RPMI7951 (cell line): Measurements from ENCODE around the gene PSMD13. TPM values are rescaled to one million over a fixed set of nuclear protein-coding genes. Genes with fewer than 3 reads are reported as not detected.
A peak's percentile ranks its signal among the peaks of the same experiment; 100 is the strongest.
"Not testable (repeated sequence)": the region's sequence is repeated elsewhere in the genome, so short reads cannot be mapped to it uniquely, and the experiment has no call there.

Experiments
- DNase-seq: peaks from one replicate; pipeline ENCODE4 v3.0.0-alpha.2; 2012; ENCODE audit warnings: low read depth
- total RNA-seq: library from RNA; depleted of rRNA; stranded (reverse); fragments of >200 nt; shearing (Covaris generic); gene quantifications from 2 replicates; pipeline ENCODE4 v1.2.3, GENCODE V29; 2014; rRNA removed

Gene PSMD13
- total RNA-seq: 136 and 173 TPM in 2 replicates

DNA sequence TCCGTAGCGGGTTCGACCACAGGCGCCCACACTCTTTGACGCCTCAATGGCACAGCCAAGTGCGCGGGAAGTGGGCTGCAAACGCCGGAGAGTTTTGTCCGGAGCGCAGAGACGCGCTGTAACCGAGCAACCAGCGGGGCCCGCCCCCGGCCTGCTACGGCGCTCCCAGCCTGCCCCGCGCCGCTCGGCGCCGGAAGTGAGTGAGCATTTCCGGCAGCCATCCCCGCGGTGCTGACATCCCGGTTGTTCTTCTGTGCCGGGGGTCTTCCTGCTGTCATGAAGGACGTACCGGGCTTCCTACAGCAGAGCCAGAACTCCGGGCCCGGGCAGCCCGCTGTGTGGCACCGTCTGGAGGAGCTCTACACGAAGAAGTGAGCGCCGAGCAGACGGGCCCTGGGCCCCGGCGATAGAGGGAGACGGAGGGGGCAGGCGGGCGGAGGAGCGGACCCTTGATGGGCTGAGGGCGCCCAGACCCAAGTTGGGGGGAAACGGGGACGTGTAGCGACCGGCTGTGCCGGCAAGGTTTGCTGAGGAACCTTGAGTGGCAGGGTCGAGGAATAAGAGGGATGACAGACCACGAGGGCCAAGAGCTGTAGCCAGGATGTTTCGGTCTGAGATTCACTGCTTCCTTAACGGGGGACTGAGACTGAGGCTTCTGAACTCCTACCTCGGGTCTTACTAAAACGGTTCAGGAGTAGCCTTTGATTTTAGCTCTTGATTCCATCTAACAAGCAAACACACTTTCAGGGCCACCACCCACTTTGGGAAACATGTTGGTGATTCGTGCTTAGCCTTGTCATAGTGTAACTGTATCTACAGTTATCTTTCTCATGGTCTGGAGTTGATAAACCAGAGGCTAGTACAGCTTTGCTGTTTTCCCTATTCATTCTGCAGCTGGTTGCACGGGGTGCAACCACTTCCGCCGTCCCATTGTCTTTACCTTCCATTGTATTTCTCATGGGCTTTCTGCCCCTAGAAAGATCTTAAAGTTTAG lies at the start of gene PSMD13:
Gene PSMD13 (plus strand): TSS at position 203 of the 994 bp plus-strand sequence. CDS start 74 bp downstream, at position 277.
- DNase-seq: peak; percentile 80

DNA sequence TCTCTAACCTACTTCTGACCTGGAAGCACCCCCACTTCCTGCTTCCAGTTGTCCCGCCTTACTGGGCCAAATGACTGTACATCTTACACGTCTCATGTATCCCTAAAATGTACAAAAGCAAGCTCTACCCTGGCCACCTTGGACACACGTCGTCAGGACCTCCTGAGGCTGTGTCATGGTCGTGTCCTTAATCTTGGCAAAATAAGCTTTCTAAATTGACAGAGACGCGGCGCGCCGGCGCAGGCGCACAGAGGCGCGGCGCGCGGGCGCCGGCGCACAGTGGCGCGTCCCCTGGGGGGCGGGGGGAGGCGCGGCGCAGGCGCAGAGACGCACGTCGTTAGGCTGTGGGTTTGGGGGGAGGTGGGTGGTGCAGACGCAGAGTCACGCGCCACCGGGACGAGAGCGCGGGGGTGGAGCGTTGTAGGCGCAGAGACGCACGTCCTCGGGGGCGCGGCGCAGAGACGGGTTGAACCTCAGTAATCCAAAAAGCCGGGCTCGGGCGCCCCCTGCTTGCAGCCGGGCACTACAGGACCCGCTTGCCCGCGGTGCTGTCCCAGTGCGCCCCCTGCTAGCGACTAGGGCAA lies 47.5 kb upstream of the PSMD13 start:
- not testable (repeated sequence) for DNase-seq

DNA sequence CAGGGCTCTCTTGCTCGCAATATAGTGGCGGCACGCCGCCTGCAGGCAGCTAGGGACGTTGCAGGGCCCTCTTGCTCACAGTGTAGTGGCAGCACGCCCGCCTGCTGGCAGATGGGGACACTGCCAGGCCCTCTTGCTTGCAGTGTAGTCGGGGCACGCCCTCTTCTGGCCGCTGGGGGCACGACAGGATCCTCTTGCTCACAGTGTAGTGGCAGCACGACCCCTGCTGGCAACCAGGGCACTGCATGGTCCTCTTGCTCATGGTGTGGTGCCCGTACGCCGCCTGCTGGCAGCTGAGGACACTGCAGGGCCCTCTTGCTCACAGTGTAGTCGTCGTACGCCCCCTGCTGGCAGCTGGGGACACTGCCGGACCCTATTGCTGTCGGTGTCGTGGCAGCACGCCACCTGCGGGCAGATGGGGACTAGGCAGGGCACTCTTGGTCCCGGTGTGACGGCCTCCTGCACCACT lies 46.9 kb upstream of the PSMD13 start:
- DNase-seq: not testable (repeated sequence)

DNA sequence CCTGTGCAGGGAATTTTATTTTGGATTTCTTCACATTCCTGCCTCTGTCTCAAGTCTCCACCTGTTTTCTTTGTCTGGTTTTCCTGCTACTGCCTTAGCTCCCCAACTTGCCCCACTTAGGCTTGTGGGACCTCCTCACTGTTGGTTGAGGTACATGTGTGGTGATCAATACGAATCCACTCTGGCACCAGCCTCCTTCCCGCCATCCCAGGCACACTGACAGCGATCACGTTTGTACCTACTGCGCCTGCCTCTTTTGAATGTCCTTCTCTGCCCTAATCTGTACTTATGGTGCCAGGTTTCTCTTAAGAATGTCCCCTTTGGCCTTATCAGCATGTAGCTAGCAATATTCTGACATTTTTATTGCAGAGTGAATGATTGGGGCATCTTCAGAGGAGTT lies 46.2 kb upstream of the PSMD13 start:
- DNase-seq: not testable (repeated sequence)

DNA sequence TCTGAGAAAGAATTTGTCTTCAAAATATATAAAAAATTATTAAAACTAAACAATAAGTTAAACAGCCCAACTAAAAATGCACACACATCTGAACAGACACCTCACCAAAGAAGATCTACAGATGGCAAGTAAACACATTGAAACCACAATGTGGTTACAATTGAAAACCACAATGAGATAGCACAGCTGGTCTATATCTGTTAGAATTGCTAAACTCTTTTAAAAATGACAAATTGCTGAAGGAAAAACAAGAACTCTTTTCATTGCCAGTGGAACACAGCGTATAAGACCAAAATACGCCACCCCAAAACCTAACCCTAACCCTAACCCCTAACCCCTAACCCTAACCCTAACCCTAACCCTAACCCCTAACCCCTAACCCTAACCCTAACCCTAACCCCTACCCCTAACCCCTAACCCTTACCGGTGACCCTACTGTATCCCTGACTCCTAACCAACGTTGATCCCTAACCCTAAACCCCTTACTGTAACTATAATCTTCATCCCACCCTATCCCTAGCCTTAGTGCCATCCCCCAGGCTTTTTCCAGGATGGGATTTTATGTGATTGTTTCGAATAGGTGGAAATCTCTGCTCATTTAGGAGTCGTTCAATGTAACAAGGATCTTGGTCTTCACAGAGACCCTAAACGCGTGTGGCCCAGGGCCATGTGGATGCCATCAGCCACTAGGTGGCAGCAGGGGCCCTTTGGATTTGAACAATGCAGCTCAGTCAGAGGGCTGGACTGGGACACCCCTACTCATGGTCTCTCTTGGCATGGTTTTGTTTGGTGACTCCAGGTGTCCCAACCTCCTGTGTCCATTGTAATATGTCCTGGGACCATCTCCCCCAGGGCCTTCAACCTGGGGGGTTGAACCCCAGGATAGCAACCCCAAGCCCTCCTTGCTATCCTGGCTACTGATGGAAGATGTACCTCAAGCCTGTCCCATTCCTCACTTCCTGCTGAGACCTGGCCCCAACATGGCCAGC lies 45.0 kb upstream of the PSMD13 start:
- DNase-seq: not testable (repeated sequence)

DNA sequence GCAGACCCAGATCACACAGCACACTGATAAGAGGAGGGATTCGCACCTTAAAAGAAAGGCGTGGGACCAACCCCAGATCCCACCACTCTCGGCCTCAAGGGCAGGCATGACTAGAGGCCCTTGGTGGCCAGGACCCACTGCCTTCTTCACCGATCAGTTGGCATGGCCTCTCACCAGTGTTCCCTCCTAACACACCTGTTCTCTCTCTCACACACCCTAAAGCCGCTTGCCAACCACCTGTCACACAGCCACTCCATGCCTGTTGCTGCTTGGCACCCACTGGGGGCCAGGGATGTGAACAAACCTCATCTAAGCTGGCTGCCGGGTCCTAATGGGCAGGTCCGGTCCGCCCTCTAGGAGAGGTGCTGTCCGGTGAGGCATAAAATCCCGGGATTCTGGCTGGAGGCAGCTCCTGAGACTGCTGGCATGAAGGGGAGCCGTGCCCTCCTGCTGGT lies 44.1 kb upstream of the PSMD13 start, which contains the start of gene SCGB1C1:
Gene SCGB1C1 (plus strand): TSS at position 405 of the 455 bp plus-strand sequence. CDS start 22 bp downstream, at position 427.
- DNase-seq: not testable (repeated sequence)

DNA sequence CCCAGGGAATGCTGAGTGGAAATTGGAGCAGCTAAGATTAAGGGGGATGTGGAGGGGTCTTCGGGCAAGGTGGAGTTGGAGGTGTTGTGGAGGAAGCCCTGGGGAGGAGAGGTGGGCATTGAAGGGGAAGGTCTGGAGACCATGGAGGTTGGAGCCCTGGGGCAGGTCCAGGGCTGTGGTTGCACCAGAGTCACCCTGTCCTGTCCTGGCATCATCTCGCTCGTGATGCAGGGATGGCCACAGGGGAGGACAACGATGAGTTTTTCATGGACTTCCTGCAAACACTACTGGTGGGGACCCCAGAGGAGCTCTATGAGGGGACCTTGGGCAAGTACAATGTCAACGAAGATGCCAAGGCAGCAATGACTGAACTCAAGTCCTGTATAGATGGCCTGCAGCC lies 43.3 kb upstream of the PSMD13 start:
- DNase-seq: not testable (repeated sequence)

DNA sequence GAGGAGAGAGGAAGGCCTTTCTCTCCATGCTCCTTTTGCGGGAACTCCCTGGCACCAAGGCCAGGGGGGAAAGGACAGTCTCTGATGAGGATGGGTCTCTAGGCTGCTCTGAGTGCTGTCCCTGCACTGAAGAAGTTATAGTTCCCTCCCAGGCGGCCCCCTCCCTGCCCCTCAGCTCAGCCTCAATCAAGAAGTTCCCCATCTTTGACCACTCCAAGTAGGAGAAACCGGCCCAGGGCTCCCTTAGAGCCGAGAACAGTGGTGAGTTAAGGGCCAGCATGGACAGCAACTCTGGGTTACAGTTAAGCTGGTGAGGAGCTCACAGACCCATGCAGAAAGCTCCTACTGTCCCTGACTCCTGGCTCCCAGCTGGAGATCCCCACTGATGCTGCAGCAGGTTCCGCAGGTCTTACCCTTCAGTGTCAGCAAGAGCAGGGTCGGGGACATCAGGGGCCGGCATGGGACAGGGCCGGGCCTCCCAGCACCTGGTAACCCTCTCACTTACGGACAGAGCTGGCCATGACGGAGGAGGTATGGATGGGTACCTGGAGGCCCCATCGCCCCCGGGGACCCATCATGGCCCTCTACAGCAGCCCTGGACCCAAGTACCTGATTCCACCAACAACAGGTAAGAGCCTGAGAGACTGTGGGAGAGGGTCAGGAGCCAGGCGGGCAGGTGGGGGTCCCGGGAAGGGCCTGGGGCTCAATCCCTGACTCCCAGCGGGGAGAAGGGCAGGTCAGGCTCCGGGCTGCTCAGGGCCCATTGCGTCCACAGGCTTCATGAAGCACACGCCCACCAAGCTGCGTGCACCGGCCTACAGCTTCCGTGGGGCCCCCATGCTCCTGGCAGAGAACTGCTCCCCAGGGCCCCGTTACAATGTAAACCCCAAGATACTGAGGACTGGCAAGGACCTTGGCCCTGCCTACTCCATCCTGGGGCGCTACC lies 39.7 kb upstream of the PSMD13 start:
- DNase-seq: no peak

DNA sequence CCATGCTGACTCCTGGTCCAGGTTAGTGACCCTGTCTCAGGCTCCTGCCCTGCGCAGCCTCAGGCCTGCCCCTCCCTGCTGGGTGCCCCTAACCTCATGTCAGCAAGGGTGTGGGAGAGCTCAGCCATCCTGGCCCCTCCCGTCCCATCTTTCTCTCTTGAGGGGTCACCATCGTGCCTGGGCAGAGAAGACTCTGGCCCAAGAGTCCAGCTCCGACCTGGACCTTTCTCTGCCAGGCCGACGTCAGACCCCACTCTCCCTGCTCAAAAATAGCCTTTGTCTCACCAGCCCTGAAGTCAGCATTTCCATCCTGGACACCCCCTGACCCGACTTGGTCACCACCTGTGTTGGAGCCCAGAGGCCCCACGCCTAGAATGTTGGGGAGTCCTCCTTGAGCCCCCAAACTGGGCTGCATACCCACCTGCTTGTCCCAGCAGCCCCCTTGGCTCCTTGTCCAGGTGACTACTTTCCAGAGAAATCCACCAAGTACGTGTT lies 39.0 kb upstream of the PSMD13 start:
- DNase-seq: no peak

DNA sequence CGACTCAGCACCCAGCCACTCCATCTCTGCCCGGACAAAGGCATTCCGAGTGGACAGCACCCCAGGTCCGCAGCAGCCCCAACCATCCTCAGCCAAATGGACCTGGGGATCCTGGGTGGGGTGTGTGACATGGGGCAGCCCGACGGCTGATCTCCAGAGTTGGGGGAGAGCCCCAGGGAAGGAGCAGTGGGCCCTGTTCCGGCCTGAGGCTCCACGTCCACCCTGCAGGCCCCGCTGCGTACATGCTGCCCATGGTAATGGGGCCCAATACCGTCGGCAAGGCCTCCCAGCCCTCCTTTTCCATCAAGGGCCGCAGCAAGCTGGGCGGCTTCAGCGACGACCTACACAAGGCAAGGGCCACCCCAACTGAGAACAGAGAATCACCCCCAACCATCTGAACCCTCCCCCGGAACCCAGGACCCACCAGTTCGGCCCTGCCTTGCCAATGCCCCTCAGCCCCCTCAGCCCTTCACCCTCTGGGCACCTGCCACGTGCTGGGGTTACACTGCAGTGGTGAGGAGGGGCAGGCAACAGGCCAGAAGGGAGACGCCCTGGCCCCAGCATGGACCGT lies 38.5 kb upstream of the PSMD13 start:
- no peak for DNase-seq

DNA sequence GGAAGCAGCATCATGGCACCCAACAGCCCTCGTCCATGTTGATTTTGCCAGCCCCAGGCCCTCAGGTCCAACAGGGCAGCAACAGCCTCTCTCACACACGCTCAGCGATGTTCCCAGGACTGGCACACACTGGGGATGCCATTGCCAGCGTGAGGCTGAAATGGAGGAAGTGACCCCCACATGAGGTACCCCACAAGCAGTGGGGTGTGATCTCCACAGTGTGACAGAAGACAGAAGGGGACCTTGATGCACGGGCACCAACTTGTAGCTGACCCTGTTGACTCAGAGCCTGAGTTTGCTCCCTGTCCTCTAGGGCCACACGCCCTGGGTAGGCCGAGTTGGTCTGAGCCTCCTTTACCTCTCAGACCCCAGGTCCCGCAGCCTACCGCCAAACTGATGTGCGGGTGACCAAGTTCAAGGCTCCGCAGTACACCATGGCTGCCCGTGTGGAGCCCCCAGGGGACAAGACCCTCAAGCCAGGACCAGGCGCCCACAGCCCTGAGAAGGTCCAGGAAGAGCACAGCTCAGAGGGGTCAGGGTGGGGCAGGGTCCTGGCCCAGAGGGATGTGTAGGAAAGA lies 37.7 kb upstream of the PSMD13 start:
- DNase-seq: no peak

DNA sequence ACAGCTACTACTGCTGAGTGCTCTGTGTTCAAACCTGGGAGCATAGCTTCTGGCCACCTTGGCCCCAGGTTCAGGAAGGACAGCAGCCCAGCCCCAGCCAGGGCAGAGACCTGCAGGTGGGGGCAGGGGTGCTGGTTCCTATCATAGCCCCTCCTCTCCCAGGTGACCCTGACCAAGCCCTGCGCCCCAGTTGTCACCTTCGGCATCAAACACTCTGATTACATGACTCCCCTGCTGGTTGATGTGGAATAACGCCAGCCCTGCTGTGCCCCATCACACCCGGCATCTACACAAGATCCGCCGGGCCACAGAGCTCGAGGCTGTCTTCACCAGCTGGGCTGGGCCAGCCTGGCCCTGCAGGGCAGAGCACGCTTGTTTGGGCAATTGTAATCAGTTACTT lies 37.0 kb upstream of the PSMD13 start:
- DNase-seq: no peak

DNA sequence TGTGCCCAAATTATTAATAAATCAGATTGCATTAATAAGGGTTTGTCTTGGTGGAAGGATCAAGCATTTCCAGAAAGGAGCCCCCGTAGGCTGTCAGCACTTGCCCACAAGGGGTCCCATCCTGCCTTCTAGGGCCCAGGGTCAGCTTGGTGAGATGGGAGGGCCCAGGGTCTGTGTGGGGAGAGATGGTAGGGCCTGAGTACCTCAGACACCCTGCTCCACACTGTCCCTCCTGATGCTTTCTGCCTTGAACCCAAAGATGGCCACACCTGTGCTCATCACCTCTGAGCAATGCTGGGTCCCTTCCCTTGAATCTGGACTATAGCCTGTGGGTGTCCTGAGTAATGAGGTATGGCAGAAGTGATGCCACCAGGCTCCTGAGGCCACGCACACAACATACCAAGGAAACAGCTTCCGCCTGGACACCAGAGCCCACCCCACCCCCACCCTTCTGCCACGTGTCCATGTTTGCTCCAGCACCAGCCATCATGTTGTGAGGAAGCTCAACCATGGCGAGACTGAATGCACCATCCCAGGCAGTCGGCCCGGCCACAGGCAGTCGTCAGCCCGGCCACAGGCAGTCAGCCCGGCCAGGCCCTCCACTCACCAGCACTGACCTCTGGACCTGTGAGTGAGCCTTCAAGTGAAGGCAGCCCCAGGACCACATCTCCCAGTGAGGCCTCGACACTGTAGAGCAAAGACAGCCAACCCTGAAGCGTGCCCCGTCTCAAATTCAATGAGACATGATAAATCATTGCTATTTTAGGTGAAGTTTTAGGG lies 36.4 kb upstream of the PSMD13 start:
- no peak for DNase-seq

DNA sequence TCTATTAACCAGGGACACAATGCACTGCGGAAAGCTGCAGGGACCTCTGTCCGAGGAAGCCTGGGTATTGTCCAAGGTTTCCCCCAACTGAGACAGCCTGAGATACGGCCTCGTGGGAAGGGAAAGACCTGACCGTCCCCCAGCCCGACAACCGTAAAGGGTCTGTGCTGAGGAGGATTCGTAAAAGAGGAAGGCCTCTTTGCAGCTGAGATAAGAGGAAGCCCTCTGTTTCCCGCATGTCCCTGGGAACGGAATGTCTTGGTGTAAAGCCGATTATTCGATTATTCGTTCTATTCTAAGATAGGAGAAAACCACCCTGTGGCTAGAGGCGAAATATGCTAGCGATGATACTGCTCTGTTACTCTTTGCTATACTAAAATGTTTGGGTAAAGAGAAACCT lies 34.8 kb upstream of the PSMD13 start:
- no peak for DNase-seq

DNA sequence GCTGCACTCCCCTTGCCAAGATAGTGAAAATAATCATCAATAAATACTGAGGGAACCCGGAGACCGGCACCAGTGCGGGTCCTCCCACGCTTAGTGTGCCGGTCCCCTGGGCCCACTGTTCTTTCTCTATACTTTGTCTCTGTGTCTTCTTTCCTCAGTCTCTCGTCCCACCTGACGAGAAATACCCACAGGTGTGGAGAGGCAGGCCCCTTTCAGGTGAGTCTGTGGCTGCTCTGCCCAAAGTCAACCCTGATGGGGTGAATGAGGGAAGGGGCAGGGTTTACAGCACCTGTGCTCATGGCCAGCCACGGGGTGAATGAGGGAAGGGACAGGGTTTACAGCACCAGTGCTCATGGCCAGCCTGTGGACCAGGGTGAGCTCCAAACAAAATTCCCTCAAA lies 34.3 kb upstream of the PSMD13 start:
- no peak for DNase-seq

DNA sequence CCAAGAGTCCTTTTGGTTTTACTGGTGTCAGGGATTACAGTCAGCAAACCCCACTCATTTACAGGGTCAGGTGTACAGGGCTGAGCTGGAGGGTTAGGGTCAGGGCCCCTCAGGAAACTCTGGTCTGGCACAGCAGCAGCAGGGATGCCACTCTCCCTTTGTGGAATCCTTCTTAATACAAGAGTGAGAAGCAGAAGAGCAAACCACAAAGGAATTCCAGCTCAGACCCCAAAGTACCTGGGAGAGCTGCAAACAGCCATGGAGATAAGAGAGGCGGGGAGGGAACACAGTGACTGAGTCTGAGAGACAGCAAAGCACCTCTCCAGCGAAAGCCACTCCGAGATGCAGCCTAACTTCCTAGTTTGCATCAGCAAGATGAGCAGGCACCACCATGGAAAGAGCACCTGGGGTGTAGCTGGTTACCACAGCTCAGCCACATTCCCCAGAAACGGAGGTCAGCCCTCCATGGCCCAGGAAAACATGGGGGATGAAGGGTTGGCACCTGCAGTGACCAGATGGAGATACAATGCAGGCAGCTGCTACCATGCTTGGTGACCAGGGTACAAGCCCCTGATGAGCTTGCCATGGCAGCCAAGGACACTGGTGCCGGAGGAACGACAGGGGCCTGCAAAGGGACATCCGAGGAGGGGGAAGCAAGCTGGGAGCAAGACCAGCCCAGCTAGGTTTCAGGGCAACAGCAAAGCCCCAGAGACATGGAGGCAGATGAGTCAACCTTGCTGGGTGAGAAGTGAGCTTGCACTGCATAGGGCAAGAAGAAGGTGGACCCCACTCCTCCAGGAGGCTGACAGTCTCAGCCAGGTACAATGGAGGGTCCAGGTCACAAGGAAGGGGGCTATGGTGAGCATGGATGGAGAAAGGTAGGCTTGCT lies 33.5 kb upstream of the PSMD13 start:
- DNase-seq: no peak

DNA sequence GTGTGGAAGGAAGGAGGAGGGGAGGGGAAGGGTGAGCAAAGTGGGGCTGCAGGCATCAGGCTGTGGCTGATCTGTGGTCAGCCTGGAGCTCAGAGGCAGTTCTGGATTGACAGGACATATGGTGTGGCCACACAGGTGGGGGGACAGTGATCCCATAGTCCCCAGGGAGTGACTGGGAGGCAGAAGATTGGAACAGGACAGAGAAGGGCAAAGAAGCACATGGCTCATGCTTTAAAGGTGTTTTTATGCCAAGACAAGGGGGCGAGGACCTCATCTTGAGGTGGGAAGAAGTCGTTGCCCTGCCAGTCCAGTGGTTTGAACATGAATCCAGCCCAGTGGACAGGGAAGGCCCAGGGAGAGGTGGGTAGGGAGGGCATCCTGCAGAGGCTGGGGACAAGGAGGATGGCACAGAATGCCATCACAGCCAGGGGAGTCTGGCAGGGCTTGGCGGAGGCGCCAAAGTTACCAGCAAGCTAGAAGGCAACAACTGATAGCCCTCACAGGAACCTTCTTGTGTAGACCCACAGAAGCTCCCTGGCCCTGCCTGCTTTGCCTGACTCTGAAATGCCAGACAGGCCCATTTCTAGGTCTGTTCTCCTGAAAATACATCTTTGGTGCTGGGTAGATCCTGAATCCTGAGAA lies 32.7 kb upstream of the PSMD13 start:
- no peak for DNase-seq
